Right kidney (tissue), 1 donor: Measurements from ENCODE around the gene DPP6.
"Not testable (repeated sequence)": the region's sequence is repeated elsewhere in the genome, so short reads cannot be mapped to it uniquely, and the experiment has no call there.

Experiments used
- DNase-seq: peaks from one replicate; pipeline ENCODE4 v3.0.0-alpha.2; 2016

Gene DPP6

GRCh38 chr7:154072395-154073181 is 20.4 kb downstream of the DPP6 start:
- not testable (repeated sequence) for DNase-seq

GRCh38 chr7:154078523-154078922 is 26.3 kb downstream of the DPP6 start:
- DNase-seq, result not testable (repeated sequence)

GRCh38 chr7:154080249-154080648 is 28.1 kb downstream of the DPP6 start:
- DNase-seq, result not testable (repeated sequence)

- not testable (repeated sequence) for DNase-seq
Observed at GRCh38 chr7:154087037-154087725, 35.0 kb downstream of the DPP6 start.

- DNase-seq, result not testable (repeated sequence)
Observed at GRCh38 chr7:154092093-154092492, 39.9 kb downstream of the DPP6 start.

GRCh38 chr7:154095201-154095600 is 43.0 kb downstream of the DPP6 start:
- not testable (repeated sequence) for DNase-seq

- DNase-seq, result not testable (repeated sequence)
Observed at GRCh38 chr7:154105063-154105462, 52.9 kb downstream of the DPP6 start.

GRCh38 chr7:154109615-154110014 is 57.4 kb downstream of the DPP6 start:
- DNase-seq, result not testable (repeated sequence)

GRCh38 chr7:154113732-154114351 is 61.6 kb downstream of the DPP6 start:
- DNase-seq, result not testable (repeated sequence)

- DNase-seq, result not testable (repeated sequence)
Observed at GRCh38 chr7:154117411-154118390, 65.5 kb downstream of the DPP6 start.

- DNase-seq, result not testable (repeated sequence)
Observed at GRCh38 chr7:154120825-154121224, 68.6 kb downstream of the DPP6 start.

- DNase-seq, result not testable (repeated sequence)
Observed at GRCh38 chr7:154122720-154123119, 70.5 kb downstream of the DPP6 start.

- DNase-seq, result not testable (repeated sequence)
Observed at GRCh38 chr7:154123397-154123796, 71.2 kb downstream of the DPP6 start.

GRCh38 chr7:154129142-154129541 is 76.9 kb downstream of the DPP6 start:
- DNase-seq, result not testable (repeated sequence)

GRCh38 chr7:154132617-154133016 is 80.4 kb downstream of the DPP6 start:
- not testable (repeated sequence) for DNase-seq

GRCh38 chr7:154133703-154134277 is 81.6 kb downstream of the DPP6 start:
- DNase-seq, result not testable (repeated sequence)

- not testable (repeated sequence) for DNase-seq
Observed at GRCh38 chr7:154134698-154135097, 82.5 kb downstream of the DPP6 start.

GRCh38 chr7:154135646-154136045 is 83.4 kb downstream of the DPP6 start:
- DNase-seq, result not testable (repeated sequence)

- DNase-seq, result not testable (repeated sequence)
Observed at GRCh38 chr7:154145922-154146706, 93.9 kb downstream of the DPP6 start.

- DNase-seq, result not testable (repeated sequence)
Observed at GRCh38 chr7:154146707-154147038, 94.5 kb downstream of the DPP6 start.
